Prostate gland (tissue), 2 donors: Measurements from ENCODE around the gene HCFC2. TPM values are rescaled to one million over a fixed set of nuclear protein-coding genes. Genes with fewer than 3 reads are reported as not detected.
"Not testable (repeated sequence)": the region's sequence is repeated elsewhere in the genome, so short reads cannot be mapped to it uniquely, and the experiment has no call there.

Experiments used
- DNase-seq: peaks from one replicate; pipeline ENCODE4 v3.0.0-alpha.2; 2019; ENCODE audit warnings: low spot score
- H3K27ac ChIP-seq, 2 donors: fragments of 200-600 bp; sonication (generic); 2 replicates each; pipeline ENCODE4 v1.5.1; 2017 to 2019
- H3K27me3 ChIP-seq: fragments of 200-600 bp; sonication (generic); replicated peaks from 2 replicates; pipeline ENCODE4 v1.5.1; 2019; ENCODE audit not compliant: insufficient read depth
- H3K36me3 ChIP-seq, 2 donors: fragments of 200-600 bp; sonication (generic); 1 replicate in 1 of 2; 2 replicates in 1 of 2; pipeline versions ENCODE4 v1.5.1 to v1.8.1; 2017 to 2019
- H3K4me1 ChIP-seq: fragments of 200-600 bp; sonication (generic); replicated peaks from 2 replicates; pipeline ENCODE4 v1.5.1; 2019
- H3K4me3 ChIP-seq, 2 donors: fragments of 200-600 bp; sonication (generic); 2 replicates each; pipeline ENCODE4 v1.5.1; 2017 to 2019
- H3K9me3 ChIP-seq: fragments of 200-600 bp; sonication (generic); 2 replicates; pipeline ENCODE4 v1.5.1; 2017
- POLR2A ChIP-seq: fragments of 450-650 bp; IDR thresholded peaks from one replicate; pipeline ENCODE4 v1.6.1; 2016; ENCODE audit warnings: antibody characterized with exemption, mild to moderate bottlenecking
- POLR2AphosphoS5 ChIP-seq: sonication (generic); formaldehyde crosslinking; IDR thresholded peaks from one replicate; pipeline ENCODE4 v1.6.1; 2017; ENCODE audit warnings: antibody characterized with exemption
- WGBS: methylation state at CpG from one replicate; pipeline ENCODE4 v1.1.5; 2018; 5-methylcytosine and 5-hydroxymethylcytosine counted together
- intact Hi-C: fragments of 100-400 bp; cut with DNase I; formaldehyde crosslinking; loops from one replicate; pipeline ENCODE4 v1.14.2; 2022
- total RNA-seq, 2 donors: library from RNA; depleted of rRNA; stranded (reverse); fragments of >200 nt; gene quantifications; one replicate each; pipeline ENCODE4 v1.1.0, GENCODE V29; 2016
- TF ChIP-seq, protein P1 (sequence below), 4 experiments: fragments of 200-600 bp in 2 of 4; fragments of 450-650 bp in 2 of 4; sonication (generic) in 2 of 4; IDR thresholded peaks; 1 replicate in 3 of 4; 2 replicates in 1 of 4; pipeline ENCODE4 v1.5.1; 2016 to 2019; ENCODE audit warnings: antibody characterized with exemption in 4 of 4, mild to moderate bottlenecking in 2 of 4, moderate library complexity in 2 of 4

The HCFC2 gene
- total RNA-seq, 2 donors from 2014 or later = 18.3 to 18.6 TPM

DNA sequence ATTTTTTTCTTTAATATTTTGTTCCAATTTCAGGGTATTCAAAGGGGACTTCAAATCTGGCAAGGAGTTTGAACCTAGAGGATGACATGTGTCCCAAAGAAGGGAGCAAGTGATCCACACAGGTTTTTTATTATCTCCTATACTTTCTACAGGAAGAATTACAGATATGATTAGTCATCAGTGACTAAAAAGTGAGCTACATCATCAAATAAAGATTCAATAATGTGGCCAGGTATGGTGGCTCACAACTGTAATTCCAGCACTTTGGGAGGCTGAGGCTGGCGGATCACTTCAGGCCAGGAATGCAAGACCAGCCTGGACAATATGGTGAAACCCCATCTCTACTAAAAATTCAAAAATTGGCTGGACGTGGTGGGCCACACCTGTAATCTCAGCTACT, 38.6 kb upstream of the HCFC2 start:
- intact Hi-C loops = no loop called here
- TF ChIP-seq POLR2A = no peak
- 98% methylated on average over 2 of the region's 2 CpGs for WGBS
- DNase-seq = no peak
- no peak overlapping the region for H3K4me3 ChIP-seq
- no peaks in the 10 kb centered on the region for H3K9me3 ChIP-seq
- H3K36me3 ChIP-seq = no peaks in the 10 kb centered on the region
- H3K27ac ChIP-seq = no peak overlapping the region
- no peaks in the 10 kb centered on the region for H3K4me1 ChIP-seq
- no peaks in the 10 kb centered on the region for H3K27me3 ChIP-seq

DNA sequence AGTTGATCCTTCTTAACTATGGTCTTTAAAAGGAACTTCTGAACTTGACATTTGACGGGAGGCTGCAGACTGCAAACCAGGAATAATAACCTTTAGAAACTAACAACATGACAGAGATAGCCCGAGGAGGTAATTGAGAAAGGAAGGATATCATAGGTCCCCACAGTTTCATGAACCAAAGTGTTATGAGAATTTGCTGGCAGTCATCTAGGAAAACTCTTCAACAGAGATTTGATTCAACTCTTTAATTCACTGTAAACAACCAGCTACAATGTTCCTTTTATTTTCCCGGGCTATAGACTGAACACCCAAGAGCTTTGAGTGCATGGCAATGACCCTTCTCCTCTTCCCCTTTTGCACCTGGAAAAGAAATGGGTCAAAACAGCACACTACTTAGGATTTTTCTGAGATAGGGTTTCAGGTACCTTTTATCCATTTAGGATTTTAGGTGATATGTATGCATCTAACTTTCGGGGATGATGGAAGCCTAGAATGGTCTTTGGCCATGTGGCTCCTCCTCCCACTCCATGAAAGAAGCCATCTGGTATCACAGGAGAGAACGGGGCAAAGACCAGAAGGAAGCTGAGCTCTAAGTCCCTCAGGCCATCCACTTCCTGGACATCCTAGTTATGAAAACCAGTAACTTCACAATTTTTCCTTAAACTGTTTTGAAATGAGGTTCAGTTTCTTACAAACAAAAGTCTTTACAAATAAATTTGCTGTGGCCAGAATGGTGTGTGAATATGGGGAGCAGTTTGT, 37.3 kb upstream of the HCFC2 start:
- WGBS = 60% methylated on average over 5 of the region's 5 CpGs
- TF ChIP-seq, protein P1, sequence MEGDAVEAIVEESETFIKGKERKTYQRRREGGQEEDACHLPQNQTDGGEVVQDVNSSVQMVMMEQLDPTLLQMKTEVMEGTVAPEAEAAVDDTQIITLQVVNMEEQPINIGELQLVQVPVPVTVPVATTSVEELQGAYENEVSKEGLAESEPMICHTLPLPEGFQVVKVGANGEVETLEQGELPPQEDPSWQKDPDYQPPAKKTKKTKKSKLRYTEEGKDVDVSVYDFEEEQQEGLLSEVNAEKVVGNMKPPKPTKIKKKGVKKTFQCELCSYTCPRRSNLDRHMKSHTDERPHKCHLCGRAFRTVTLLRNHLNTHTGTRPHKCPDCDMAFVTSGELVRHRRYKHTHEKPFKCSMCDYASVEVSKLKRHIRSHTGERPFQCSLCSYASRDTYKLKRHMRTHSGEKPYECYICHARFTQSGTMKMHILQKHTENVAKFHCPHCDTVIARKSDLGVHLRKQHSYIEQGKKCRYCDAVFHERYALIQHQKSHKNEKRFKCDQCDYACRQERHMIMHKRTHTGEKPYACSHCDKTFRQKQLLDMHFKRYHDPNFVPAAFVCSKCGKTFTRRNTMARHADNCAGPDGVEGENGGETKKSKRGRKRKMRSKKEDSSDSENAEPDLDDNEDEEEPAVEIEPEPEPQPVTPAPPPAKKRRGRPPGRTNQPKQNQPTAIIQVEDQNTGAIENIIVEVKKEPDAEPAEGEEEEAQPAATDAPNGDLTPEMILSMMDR (IDR thresholded peaks at IDR 0.05) = no peak
- TF ChIP-seq POLR2AphosphoS5 = no peak
- TF ChIP-seq POLR2A = no peak
- DNase-seq = no peak

DNA sequence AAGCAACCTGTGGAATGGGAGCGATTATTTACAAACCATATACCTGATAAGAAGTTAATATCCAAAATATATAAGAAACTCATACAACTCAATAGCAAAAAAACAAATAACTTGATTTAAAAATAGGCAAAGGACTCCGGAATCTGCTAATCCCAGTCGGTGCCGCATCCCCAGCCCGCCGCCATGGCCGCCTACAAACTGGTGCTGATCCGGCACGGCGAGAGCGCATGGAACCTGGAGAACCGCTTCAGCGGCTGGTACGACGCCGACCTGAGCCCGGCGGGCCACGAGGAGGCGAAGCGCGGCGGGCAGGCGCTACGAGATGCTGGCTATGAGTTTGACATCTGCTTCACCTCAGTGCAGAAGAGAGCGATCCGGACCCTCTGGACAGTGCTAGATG, 33.7 kb upstream of the HCFC2 start:
- intact Hi-C loops, H3K36me3 ChIP-seq, H3K27ac ChIP-seq, H3K4me1 ChIP-seq, H3K4me3 ChIP-seq, H3K27me3 ChIP-seq, H3K9me3 ChIP-seq, DNase-seq: not testable (repeated sequence)
- WGBS = 92% methylated on average over 11 of the region's 27 CpGs

More for the DNA sequence above, 37.3 kb upstream of the HCFC2 start:
- no peak overlapping the region for H3K27ac ChIP-seq
- no peaks in the 10 kb centered on the region for H3K9me3 ChIP-seq
- no peak overlapping the region for H3K4me3 ChIP-seq
- no peaks in the 10 kb centered on the region for H3K36me3 ChIP-seq
- H3K4me1 ChIP-seq = no peaks in the 10 kb centered on the region
- intact Hi-C loops = no loop called here
- no peaks in the 10 kb centered on the region for H3K27me3 ChIP-seq

DNA sequence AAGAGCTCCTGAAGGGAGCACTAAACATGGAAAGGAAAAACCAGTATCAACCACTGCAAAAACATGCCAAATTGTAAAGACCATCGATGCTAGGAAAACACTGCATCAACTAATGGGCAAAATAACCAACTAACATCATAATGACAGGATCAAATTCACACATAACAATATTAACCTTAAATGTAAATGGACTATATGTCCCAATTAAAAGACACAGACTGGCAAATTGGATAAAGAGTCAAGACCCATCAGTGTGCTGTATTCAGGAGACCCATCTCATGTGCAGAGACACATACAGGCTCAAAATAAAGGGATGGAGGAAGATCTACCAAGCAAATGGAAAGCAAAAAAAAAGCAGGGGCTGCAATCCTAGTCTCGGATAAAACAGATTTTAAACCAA, 28.2 kb upstream of the HCFC2 start:
- intact Hi-C loops, H3K27ac ChIP-seq, H3K9me3 ChIP-seq, H3K4me1 ChIP-seq, H3K4me3 ChIP-seq, H3K27me3 ChIP-seq, DNase-seq, H3K36me3 ChIP-seq: not testable (repeated sequence)
- WGBS = 98% methylated on average over 2 of the region's 2 CpGs

DNA sequence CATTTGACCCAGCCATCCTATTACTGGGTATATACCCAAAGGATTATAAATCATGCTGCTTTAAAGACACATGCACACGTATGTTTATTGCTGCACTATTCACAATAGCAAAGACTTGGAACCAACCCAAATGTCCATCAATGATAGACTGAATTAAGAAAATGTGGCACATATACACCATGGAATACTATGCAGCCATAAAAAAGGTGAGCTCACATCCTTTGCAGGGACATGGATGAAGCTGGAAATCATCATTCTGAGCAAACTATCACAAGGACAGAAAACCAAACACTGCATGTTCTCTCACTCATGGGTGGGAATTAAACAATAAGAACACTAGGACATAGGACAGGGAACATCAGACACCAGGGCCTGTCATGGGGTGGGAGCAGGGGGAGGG, 24.6 kb upstream of the HCFC2 start:
- DNase-seq, H3K4me1 ChIP-seq, H3K9me3 ChIP-seq, H3K4me3 ChIP-seq, intact Hi-C loops, H3K27me3 ChIP-seq, H3K36me3 ChIP-seq, H3K27ac ChIP-seq: not testable (repeated sequence)
- 83% methylated on average over 1 of the region's 1 CpG for WGBS

DNA sequence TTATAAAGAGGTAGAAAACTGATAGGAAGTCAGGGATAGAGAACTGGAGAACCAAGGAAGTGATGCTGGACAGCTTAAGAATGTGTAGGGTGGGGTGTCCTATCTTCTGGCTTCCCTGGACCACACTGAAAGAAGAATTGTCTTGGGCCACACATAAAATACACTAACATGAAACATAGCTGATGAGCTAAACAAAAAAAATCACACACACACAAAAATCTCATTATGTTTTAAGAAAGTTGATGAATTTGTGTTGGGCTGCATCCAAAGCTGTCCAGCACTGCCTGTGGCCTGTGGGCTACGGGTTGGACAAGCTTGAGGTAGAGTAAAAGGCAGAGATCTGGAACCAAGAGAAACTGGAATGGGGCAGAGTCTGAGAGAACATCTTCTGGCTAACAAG, 21.8 kb upstream of the HCFC2 start:
- TF ChIP-seq, protein P1 (IDR thresholded peaks at IDR 0.05) = no peak
- TF ChIP-seq POLR2A (no peak), POLR2AphosphoS5 (no peak)
- no peak overlapping the region for H3K27ac ChIP-seq
- H3K4me1 ChIP-seq = no peaks in the 10 kb centered on the region
- intact Hi-C loops = no loop called here
- H3K27me3 ChIP-seq = no peaks in the 10 kb centered on the region
- DNase-seq = no peak
- no peak overlapping the region for H3K4me3 ChIP-seq
- no peaks in the 10 kb centered on the region for H3K9me3 ChIP-seq
- no peaks in the 10 kb centered on the region for H3K36me3 ChIP-seq
- 80% methylated on average over 1 of the region's 1 CpG for WGBS

DNA sequence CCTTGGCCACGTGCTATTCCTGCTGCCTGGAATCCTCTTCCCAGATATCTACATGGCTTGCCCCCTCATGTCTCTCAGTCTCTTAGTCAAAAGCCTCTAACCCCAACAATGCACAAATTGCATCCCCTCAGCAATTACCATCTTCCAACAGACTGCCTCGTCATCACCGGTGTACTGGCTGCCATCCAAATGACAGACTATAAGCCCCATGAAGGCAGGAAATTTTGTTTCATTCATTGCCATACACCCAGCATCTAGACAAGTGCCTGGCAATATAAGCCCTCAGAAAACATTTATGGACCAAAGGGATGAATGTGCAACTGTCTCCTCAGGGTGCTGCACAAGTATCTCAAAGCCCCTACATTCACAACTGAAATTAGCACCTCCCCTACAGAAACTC, 20.2 kb upstream of the HCFC2 start:
- Histone ChIP-seq H3K4me1 (no peaks in the 10 kb centered on the region), H3K27ac (no peak overlapping the region), H3K4me3 (no peak overlapping the region), H3K9me3 (no peaks in the 10 kb centered on the region), H3K36me3 (no peaks in the 10 kb centered on the region), H3K27me3 (no peaks in the 10 kb centered on the region)
- WGBS = 95% methylated on average over 3 of the region's 3 CpGs
- TF ChIP-seq POLR2A (no peak), POLR2AphosphoS5 (no peak)
- TF ChIP-seq, protein P1 (IDR thresholded peaks at IDR 0.05) = no peak
- intact Hi-C loops = no loop called here
- no peak for DNase-seq
